HCT116 (cell line): Measurements from ENCODE around the gene PCMT1. TPM values are rescaled to one million over a fixed set of nuclear protein-coding genes. Genes with fewer than 3 reads are reported as not detected.
"Not testable (repeated sequence)": the region's sequence is repeated elsewhere in the genome, so short reads cannot be mapped to it uniquely, and the experiment has no call there.

ENCODE experiments used
- ATAC-seq: fragments of 200-7000 bp; cut with Tn5 transposase; 2 replicates; pipeline ENCODE4 v1.9.1; 2020; ENCODE audit warnings: mild to moderate bottlenecking, moderate library complexity
- BruUV-seq: library from RNA; stranded (reverse); fragments of 400-500 nt; replicated peaks from 2 replicates; lab custom pipeline; 2021; lab: Mats Ljungman, UMichigan
- CTCF ChIA-PET: fragments of 300-600 bp; sonication (Branson Sonifier 250); formaldehyde crosslinking; loops from one replicate; lab custom pipeline; 2021; ENCODE audit warnings: antibody characterized with exemption; lab: Charles Lee
- POLR2A ChIA-PET: fragments of 300-600, 350-600 bp; sonication (Branson Sonifier 250); formaldehyde crosslinking; loops from one replicate; lab custom pipeline; 2021; ENCODE audit warnings: antibody characterized with exemption; lab: Charles Lee
- RAD21 ChIA-PET, 2 experiments: fragments of 300-600 bp; sonication (Branson Sonifier 250); formaldehyde crosslinking; loops; one replicate each; lab custom pipeline; 2023; ENCODE audit warnings: low total read pairs in 2 of 2; ENCODE audit not compliant: uncharacterized antibody in 2 of 2, unreplicated experiment in 2 of 2, low non-redundant PET in 1 of 2; lab: Charles Lee
- DNase-seq: peaks from one replicate; pipeline ENCODE4 v3.0.0-alpha.2; 2010; ENCODE audit warnings: low read depth, low spot score
- H2AFZ ChIP-seq: fragments of 200-600 bp; shearing (Covaris generic), sonication (generic); 2 replicates; pipeline ENCODE4 v1.6.1; 2017; ENCODE audit warnings: low read depth, mixed run types, mixed read lengths, antibody characterized with exemption, low read length; ENCODE audit not compliant: poor library complexity, severe bottlenecking
- H3K27ac ChIP-seq: 2 replicates; pipeline ENCODE4 v1.5.1; 2012; ENCODE audit warnings: low read depth, low read length
- H3K27me3 ChIP-seq: fragments of 200-600 bp; sonication (generic); 2 replicates; pipeline ENCODE4 v1.6.1; 2016; ENCODE audit warnings: mixed run types, low read length, mixed read lengths; ENCODE audit not compliant: insufficient read depth
- H3K36me3 ChIP-seq, 2 experiments: fragments of 200-500 bp in 1 of 2; fragments of 200-600 bp in 1 of 2; sonication (Bioruptor generic) in 1 of 2; sonication (generic) in 1 of 2; 2 replicates each; pipeline versions ENCODE4 v1.5.1 to v1.6.1; 2014 to 2016; ENCODE audit warnings: low read length in 2 of 2, inconsistent platforms in 1 of 2, mixed read lengths in 1 of 2, mixed run types in 1 of 2; ENCODE audit not compliant: insufficient read depth in 2 of 2, control insufficient read depth in 1 of 2
- H3K4me1 ChIP-seq, 2 experiments: fragments of 200-600 bp in 1 of 2; sonication (generic) in 1 of 2; 2 replicates each; pipeline versions ENCODE4 v1.5.1 to v1.6.1; 2012 to 2017; ENCODE audit warnings: low read length in 2 of 2, inconsistent platforms in 1 of 2, mild to moderate bottlenecking in 1 of 2, mixed read lengths in 1 of 2, mixed run types in 1 of 2, moderate library complexity in 1 of 2; ENCODE audit not compliant: insufficient read depth in 2 of 2, control insufficient read depth in 1 of 2
- H3K4me2 ChIP-seq: fragments of 200-600 bp; sonication (generic); 2 replicates; pipeline ENCODE4 v1.6.1; 2017; ENCODE audit warnings: mixed run types, low read length, mixed read lengths
- H3K4me3 ChIP-seq, 2 experiments: fragments of 200-600 bp in 1 of 2; sonication (generic) in 1 of 2; replicated peaks in 1 of 2; 2 replicates each; pipeline ENCODE4 v1.5.1; 2011 to 2016; ENCODE audit warnings: low read length in 2 of 2, control low read depth in 1 of 2, low read depth in 1 of 2, mild to moderate bottlenecking in 1 of 2, mixed read lengths in 1 of 2, mixed run types in 1 of 2
- H3K79me2 ChIP-seq: fragments of 200-600 bp; sonication (generic); 2 replicates; pipeline ENCODE4 v1.6.1; 2017; ENCODE audit warnings: mild to moderate bottlenecking, mixed run types, low read length, moderate library complexity, mixed read lengths; ENCODE audit not compliant: insufficient read depth
- H3K9ac ChIP-seq: fragments of 200-600 bp; sonication (generic); 2 replicates; pipeline ENCODE4 v1.6.1; 2016; ENCODE audit warnings: low read length, mixed read lengths
- H3K9me2 ChIP-seq: fragments of 200-600 bp; sonication (generic), shearing (Covaris generic); 2 replicates; pipeline ENCODE4 v1.6.1; 2017; ENCODE audit warnings: mixed run types, mild to moderate bottlenecking, moderate library complexity; ENCODE audit not compliant: insufficient read depth
- H3K9me3 ChIP-seq, 2 experiments: fragments of 200-500 bp in 1 of 2; fragments of 200-600 bp in 1 of 2; sonication (Bioruptor generic) in 1 of 2; sonication (generic) in 1 of 2; 2 replicates each; pipeline ENCODE4 v1.6.1; 2014 to 2017; ENCODE audit warnings: low read length in 2 of 2, mixed read lengths in 2 of 2, inconsistent platforms in 1 of 2, low read depth in 1 of 2, mild to moderate bottlenecking in 1 of 2, mixed run types in 1 of 2, moderate library complexity in 1 of 2; ENCODE audit not compliant: control insufficient read depth in 1 of 2, insufficient read depth in 1 of 2
- H4K20me1 ChIP-seq: fragments of 200-600 bp; sonication (generic), shearing (Covaris generic); 2 replicates; pipeline ENCODE4 v1.6.1; 2017; ENCODE audit warnings: mixed run types, mild to moderate bottlenecking, moderate library complexity; ENCODE audit not compliant: insufficient read depth
- CTCF ChIP-seq, 3 experiments: fragments of 200-600 bp in 1 of 3; sonication (generic) in 1 of 3; IDR thresholded peaks in 2 of 3; conservative IDR thresholded peaks in 1 of 3; 2 replicates each; pipeline ENCODE4 v1.5.1; 2012 to 2017; ENCODE audit warnings: low read depth in 2 of 3, low read length in 2 of 3, antibody characterized with exemption in 1 of 3, borderline replicate concordance in 1 of 3, control low read depth in 1 of 3, mild to moderate bottlenecking in 1 of 3, mixed read lengths in 1 of 3, mixed run types in 1 of 3, moderate library complexity in 1 of 3; ENCODE audit not compliant: insufficient read depth in 1 of 3
- FOSL1 ChIP-seq: IDR thresholded peaks from 2 replicates; pipeline ENCODE4 v1.6.1; 2012; ENCODE audit warnings: low read depth
- JUND ChIP-seq: IDR thresholded peaks from 2 replicates; pipeline ENCODE4 v1.6.1; 2012
- intact Hi-C: fragments of 100-400 bp; cut with micrococcal nuclease; formaldehyde crosslinking; loops from 2 replicates; pipeline ENCODE4 v1.10.0; 2022
- total RNA-seq: library from RNA; stranded (reverse); gene quantifications from one replicate; pipeline ENCODE4 v1.2.1, GENCODE V29; 2021; ENCODE audit not compliant: unreplicated experiment

Gene PCMT1
- total RNA-seq, 1 experiment from 2014 or later, result 86.9 TPM

DNA sequence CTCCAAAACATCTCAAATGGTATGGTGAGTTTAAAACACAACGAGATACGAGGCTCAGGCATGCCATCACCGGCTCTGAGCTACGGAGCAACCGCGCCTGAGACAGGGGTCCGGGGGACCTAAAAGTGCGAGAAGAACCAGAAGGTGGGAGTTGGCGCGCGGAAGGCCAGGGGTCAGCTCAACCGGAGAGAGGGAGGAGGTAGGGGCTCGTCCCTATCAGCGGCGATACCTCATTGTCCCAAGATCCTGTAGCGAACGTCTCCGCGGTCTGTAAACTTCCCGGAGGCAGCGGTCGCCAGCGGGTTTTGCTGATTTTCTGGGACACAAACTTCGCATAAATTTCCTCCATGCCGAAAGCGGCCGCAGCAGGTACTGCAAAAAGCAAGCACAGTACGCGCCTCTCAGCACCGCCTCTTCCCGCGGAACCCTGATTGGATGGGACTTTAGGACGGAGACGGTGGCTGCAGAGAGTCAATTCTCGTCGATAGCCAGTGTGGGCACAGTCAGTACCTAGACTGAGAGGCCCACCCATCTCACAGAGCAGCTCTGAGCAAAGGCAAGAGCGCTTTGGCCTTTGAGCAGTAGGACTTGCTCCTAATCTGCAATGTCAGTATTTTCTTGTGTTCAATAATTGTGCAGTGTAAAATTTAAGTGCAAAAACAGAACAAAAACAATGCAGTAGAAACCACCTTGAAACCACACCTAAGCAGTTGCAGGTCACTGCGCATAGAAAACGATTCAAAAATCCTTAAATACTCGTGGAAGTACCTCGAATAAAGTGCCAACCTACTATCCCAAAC, 3.2 kb upstream of the PCMT1 start, which contains the start of gene NUP43 (continued):
- TF ChIP-seq CTCF (IDR thresholded peaks at IDR 0.05 in 2 of 3, conservative IDR thresholded peaks at IDR 0.05 in 1 of 3; ENCODE audit: borderline replicate concordance in 1 of 3, insufficient read depth in 1 of 3, low read depth in 2 of 3, low read length in 2 of 3), result peak in 2 of 3 experiments; percentile 50 to 55; a peak in 4 of 6 replicates

DNA sequence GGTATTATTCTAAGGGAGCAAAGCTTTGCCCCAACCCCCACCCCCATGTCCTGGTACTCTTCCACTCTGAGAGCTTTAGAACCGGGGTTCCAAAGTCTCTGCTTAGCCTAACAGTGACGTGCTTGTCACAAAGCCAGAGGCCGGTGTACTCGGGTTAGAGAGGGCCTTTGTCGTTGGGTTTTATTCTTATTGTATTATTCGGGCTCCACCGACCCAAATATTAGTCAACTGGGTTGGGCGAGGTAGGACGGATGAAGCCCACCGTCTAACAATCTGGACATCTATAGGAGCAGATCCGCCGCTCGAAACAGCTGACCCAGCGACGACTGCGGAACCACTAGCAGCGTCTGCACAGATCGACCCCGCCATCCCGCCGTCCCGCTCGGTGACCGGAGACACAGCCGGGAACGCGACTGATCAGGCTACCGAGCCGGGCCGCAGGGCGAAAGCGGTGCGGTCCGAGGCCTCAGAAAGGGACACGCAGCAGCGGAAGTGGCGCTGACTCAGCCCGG, 403 bp upstream of the PCMT1 start:
- H4K20me1 ChIP-seq, H3K9me2 ChIP-seq, H3K9me3 ChIP-seq, intact Hi-C loops, H2AFZ ChIP-seq, H3K36me3 ChIP-seq, DNase-seq, H3K27me3 ChIP-seq, CTCF ChIA-PET: not testable (repeated sequence)
- Histone ChIP-seq H3K27ac (peak overlapping the region; percentile 94), H3K9ac (peak overlapping the region; percentile 98), H3K79me2 (peaks cover 67% of the 10 kb centered on the region), H3K4me3 (peak overlapping the region; percentile 85 to 99), H3K4me2 (peak overlapping the region; percentile 91), H3K4me1 (peaks cover 17 to 28% of the 10 kb centered on the region in 2 experiments)
- BruUV-seq, result TSS peak; percentile 26
- TF ChIP-seq JUND, result peak; percentile 44; the same call in 1 of the 2 replicates
- TF ChIP-seq FOSL1, result peak; percentile 56
- RAD21 ChIA-PET, result interaction anchor here in 1 of 2 experiments (0.7 kb wide), 1 partner anchor 47 kb away, joined by 3 read pairs; no protein-coding TSS in a partner anchor
- POLR2A ChIA-PET, result interaction anchor here (0.7 kb wide), 1 partner anchor 217 kb away, joined by 3 read pairs; no protein-coding TSS in a partner anchor
- peak; percentile 12 for ATAC-seq
